ENCODE results near the gene LRRTM1.

- TF ChIP-seq ZBTB33 (IDR thresholded peaks at IDR 0.05) (no peak), CTCF (IDR thresholded peaks at IDR 0.05; ENCODE audit: low read depth, low read length, missing input control) (no peak), YY1 (IDR thresholded peaks at IDR 0.05) (no peak)
Measured at GRCh38 chr2:80299661-80300060, 4.9 kb downstream of the LRRTM1 start.
